Bladder microvascular endothelial cell (primary cell): ENCODE measurements around the gene CCT6A. TPM values are rescaled to one million over a fixed set of nuclear protein-coding genes. Genes with fewer than 3 reads are reported as not detected.

ENCODE experiments used
- total RNA-seq: library from RNA; depleted of rRNA; stranded (reverse); fragments of >200 nt; gene quantifications from 2 replicates; pipeline ENCODE4 v1.2.3, GENCODE V29; 2014

The CCT6A gene, protein sequence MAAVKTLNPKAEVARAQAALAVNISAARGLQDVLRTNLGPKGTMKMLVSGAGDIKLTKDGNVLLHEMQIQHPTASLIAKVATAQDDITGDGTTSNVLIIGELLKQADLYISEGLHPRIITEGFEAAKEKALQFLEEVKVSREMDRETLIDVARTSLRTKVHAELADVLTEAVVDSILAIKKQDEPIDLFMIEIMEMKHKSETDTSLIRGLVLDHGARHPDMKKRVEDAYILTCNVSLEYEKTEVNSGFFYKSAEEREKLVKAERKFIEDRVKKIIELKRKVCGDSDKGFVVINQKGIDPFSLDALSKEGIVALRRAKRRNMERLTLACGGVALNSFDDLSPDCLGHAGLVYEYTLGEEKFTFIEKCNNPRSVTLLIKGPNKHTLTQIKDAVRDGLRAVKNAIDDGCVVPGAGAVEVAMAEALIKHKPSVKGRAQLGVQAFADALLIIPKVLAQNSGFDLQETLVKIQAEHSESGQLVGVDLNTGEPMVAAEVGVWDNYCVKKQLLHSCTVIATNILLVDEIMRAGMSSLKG
- 190 and 230 TPM in 2 replicates for total RNA-seq

DNA sequence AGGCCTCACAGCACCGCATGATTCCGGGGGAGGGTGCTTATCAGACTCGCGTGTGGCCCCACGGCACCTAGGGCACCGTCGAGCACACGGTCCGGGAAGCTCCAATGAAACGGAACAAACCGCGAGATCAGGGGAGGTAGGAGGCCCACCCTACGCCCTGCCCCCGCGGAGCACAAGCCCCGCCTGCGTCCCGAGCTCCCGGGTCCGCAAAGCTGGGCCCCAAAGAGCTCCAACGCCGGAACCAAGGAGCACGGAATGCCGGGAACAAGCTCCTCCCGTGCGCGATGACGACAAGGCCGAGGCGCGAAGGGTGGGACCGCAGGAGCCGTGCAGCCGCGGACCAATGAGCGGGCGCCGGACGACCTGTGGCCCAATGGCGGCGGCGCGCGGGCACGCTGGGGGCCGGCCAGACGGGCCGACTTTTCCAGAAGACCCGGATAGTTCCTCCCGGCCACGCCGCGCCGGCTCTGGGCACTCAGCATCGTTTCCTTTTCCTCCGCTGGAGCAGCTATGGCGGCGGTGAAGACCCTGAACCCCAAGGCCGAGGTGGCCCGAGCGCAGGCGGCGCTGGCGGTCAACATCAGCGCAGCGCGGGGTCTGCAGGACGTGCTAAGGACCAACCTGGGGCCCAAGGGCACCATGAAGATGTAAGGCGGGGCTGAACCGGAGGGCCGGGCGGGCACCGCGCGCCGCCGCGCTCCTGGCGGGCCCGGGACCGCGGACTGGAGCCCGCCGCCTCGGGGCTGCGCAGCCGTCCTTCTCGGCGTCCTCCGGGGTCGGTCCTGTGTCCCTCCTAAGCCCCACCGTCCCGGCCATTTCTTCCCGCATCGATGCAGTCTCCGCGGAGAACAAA, at the start of gene CCT6A, which contains the start of gene PSPH:
TSS of gene CCT6A (plus strand) at position 427 of the 853 bp plus-strand sequence. CDS start at position 511, 84 bp downstream.
TSS of gene PSPH (minus strand) at position 106 of the 853 bp plus-strand sequence. CDS start 30,232 bp downstream, outside the sequence.

DNA sequence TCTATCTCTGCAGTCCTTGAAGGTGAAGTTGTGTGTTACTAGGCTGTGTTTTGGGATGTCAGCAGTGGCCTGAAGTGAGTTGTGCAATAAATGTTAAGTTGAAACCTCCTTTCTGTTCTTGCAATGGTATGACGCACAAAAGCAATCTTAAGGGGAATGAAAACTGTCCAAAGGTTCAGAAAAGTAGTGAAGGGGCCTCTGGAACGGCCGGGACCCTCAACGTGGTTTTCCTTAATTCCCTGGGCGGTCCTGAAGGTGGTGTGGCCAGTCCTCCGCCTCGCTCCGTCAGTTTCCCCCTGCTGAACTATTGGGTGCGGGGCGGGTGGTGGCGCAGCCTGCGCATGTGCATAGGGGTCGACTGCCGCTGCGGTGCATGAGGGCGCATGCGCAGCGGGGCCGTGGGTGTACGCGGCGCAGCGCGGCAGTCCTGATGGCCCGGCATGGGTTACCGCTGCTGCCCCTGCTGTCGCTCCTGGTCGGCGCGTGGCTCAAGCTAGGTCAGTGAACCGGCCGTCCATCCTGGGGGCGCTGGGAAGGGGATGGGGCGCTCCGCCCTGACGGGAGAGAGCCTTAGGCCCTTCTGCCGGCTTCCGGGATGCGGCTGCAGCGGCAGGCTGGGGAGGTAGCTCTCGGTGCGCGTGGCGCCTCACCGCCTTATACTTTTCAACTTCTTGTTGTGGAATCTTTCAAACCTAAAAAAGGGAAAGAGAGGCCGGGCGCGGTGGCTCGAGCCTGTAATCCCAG, 12.5 kb downstream of the CCT6A start, which contains the start of gene SUMF2:
TSS of gene SUMF2 (plus strand) at position 405 of the 744 bp plus-strand sequence. CDS start at position 431, 26 bp downstream.

DNA sequence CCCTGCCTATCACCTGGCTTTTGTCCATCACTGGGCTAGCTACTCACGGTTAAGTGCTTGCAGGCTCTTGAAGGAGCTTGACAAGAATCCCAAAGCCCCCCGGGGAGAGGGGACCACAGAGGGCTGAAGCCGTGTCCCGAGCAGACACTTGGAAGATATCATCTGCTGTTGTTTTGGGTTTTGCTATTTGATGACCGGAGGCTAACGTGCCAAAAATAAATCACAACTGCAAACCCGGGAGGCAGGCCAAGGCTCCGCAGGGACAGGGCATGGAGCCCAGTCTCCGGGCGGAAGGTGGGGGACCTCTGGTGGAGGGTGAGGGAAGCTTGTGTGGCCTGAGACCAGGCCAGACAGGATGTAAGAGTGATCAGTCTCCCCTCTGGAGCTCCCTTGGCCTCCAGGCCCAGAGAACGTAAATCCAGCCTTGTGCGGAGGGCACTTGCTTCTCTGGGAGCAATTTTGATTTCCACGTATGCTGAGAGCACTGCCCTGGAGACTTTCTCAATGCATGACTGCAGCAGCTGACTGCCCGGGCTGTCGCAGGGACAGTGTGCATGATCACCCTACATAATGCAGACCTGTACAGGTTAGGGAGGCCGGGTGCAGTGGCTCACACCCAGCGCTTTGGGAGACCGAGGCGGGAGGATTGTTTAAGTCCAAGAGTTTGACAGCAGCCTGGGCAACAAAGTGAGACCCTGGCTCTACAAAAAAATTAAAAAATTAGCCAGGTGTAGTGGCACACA, 41.4 kb downstream of the CCT6A start, which contains the start of gene PHKG1:
TSS of gene PHKG1 (minus strand) at position 164 of the 743 bp plus-strand sequence. CDS start 4,011 bp downstream, outside the sequence.

DNA sequence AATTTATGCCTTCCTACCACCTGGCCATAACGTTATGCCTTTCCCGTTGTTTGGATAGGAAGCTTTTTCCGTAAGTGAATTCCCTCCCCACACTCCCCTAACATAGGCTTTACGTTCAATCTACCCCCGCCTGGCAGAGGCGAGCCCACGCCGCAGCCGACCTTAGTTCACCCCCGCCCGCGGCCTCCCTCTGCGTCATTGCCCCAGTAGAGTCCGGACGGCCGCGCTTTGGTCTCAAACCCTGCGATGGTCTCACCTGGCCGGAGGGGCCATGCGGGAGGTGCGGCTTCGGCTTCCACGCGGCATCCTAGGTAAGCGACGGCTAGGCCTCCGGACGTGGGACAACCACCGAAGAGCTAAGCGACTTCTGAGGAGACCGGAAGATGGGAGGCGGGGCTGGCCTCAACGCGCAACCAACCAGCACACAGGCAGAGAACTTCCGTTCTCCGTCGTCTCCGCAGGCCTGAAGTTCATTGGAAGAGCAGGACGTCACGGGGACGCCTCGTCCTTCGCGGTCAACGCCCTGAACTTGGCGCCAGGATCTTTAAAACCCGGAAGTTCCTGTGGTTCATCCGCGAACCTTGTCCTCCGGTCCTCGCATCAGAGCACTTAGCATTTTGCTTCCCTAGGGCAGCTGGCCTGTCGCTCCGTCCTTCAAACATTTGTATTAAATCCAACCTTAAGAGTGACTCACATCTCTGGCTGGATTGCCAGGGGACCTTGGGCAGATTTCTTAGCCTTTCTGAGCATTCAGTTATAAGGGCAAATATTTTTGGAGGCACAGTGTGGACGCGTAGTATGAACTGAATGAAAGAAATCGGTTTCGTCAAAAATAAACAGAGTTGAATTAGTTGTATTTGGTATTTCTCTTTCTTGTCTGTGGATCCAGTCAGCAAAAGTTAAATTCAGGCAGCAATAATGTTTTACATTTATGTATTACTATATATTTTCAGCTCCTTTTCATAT, 54.8 kb downstream of the CCT6A start, which contains the start of gene CHCHD2:
TSS of gene CHCHD2 (minus strand) at position 369 of the 966 bp plus-strand sequence. CDS start at position 306, 63 bp downstream.

Other genes with a start within 250 kb of the CCT6A start
- not detected in 2 replicates for gene SEPTIN14, start 189.0 kb upstream of the CCT6A start, total RNA-seq
- gene ZNF713, start 164.3 kb upstream of the CCT6A start, total RNA-seq: 1.8 and 3.3 TPM in 2 replicates
- gene MRPS17, start 99.9 kb upstream of the CCT6A start, total RNA-seq: 16.0 and 19.1 TPM in 2 replicates
- 23.5 and 35.2 TPM in 2 replicates for gene NIPSNAP2, start 87.2 kb upstream of the CCT6A start, total RNA-seq
- 35.8 and 36.0 TPM in 2 replicates for gene PSPH, start 321 bp upstream of the CCT6A start, total RNA-seq
- gene SUMF2, start 12.5 kb downstream of the CCT6A start, total RNA-seq: 125 and 154 TPM in 2 replicates
- 0.65 and 1.3 TPM in 2 replicates for gene PHKG1, start 41.2 kb downstream of the CCT6A start, total RNA-seq
- 221 and 286 TPM in 2 replicates for gene CHCHD2, start 54.7 kb downstream of the CCT6A start, total RNA-seq
- gene NUPR2, start 64.7 kb downstream of the CCT6A start, total RNA-seq: not detected in 2 replicates